HepG2 (cell line): ENCODE results near the gene KRTCAP3. TPM values are rescaled to one million over a fixed set of nuclear protein-coding genes. Genes with fewer than 3 reads are reported as not detected.

Experiments
- ATF6 ChIP-seq: sonication (generic); formaldehyde crosslinking; conservative IDR thresholded peaks from 2 replicates; pipeline ENCODE4 v1.4.0; 2020; ENCODE audit warnings: missing genetic modification reagents
- ESRRA ChIP-seq: sonication (generic); formaldehyde crosslinking; IDR thresholded peaks from 2 replicates; pipeline ENCODE4 v1.5.1; 2020; ENCODE audit warnings: mild to moderate bottlenecking, low read depth, missing genetic modification reagents
- HMGXB4 ChIP-seq, 2 experiments: sonication (generic) in 1 of 2; formaldehyde crosslinking in 1 of 2; IDR thresholded peaks; 2 replicates each; pipeline versions ENCODE4 v1.4.0 to v1.6.1; 2018 to 2020; ENCODE audit warnings: missing genetic modification reagents in 2 of 2, borderline replicate concordance in 1 of 2, low read depth in 1 of 2, mild to moderate bottlenecking in 1 of 2, missing biosample characterization in 1 of 2
- IRF9 ChIP-seq: sonication (generic); formaldehyde crosslinking; IDR thresholded peaks from 2 replicates; pipeline ENCODE4 v1.8.0; 2022; ENCODE audit warnings: missing genetic modification reagents, mild to moderate bottlenecking, borderline replicate concordance
- MTA1 ChIP-seq: sonication (generic); formaldehyde crosslinking; IDR thresholded peaks from 2 replicates; pipeline ENCODE4 v1.4.0; 2020; ENCODE audit warnings: missing genetic modification reagents, mild to moderate bottlenecking, borderline replicate concordance
- MZF1 ChIP-seq: sonication (generic); formaldehyde crosslinking; IDR thresholded peaks from 2 replicates; pipeline ENCODE4 v1.8.1; 2023; ENCODE audit warnings: mild to moderate bottlenecking, missing genetic modification reagents, borderline replicate concordance
- NBN ChIP-seq: fragments of 450-650 bp; conservative IDR thresholded peaks from 2 replicates; pipeline ENCODE4 v1.6.1; 2017
- PAWR ChIP-seq: sonication (generic); formaldehyde crosslinking; IDR thresholded peaks from 2 replicates; pipeline ENCODE4 v1.4.0; 2020; ENCODE audit warnings: missing genetic modification reagents, mild to moderate bottlenecking, borderline replicate concordance
- RBM22 ChIP-seq: fragments of 200-400 bp; formaldehyde crosslinking; optimal IDR thresholded peaks from 2 replicates; pipeline ENCODE3; 2017; ENCODE audit warnings: mild to moderate bottlenecking, low read length, moderate library complexity
- SNAI1 ChIP-seq: sonication (generic); formaldehyde crosslinking; IDR thresholded peaks from 2 replicates; pipeline ENCODE4 v1.5.0; 2020; ENCODE audit warnings: mild to moderate bottlenecking, missing genetic modification reagents, borderline replicate concordance
- SUZ12 ChIP-seq: fragments of 150-350 bp; IDR thresholded peaks from 2 replicates; pipeline ENCODE4 v1.6.1; 2014; ENCODE audit warnings: low read depth, low read length
- TIGD3 ChIP-seq: sonication (generic); formaldehyde crosslinking; IDR thresholded peaks from 2 replicates; pipeline ENCODE4 v1.5.1; 2020; ENCODE audit warnings: mild to moderate bottlenecking, missing genetic modification reagents, borderline replicate concordance
- WIZ ChIP-seq: sonication (generic); formaldehyde crosslinking; IDR thresholded peaks from 2 replicates; pipeline ENCODE4 v1.5.1; 2020; ENCODE audit warnings: mild to moderate bottlenecking, missing genetic modification reagents
- XBP1 ChIP-seq: sonication (generic); formaldehyde crosslinking; IDR thresholded peaks from 2 replicates; pipeline ENCODE4 v1.5.0; 2020; ENCODE audit warnings: missing genetic modification reagents
- ZBTB4 ChIP-seq: sonication (generic); formaldehyde crosslinking; IDR thresholded peaks from 2 replicates; pipeline ENCODE4 v1.4.0; 2020; ENCODE audit warnings: missing genetic modification reagents, mild to moderate bottlenecking, borderline replicate concordance
- ZNF331 ChIP-seq: sonication (generic); formaldehyde crosslinking; IDR thresholded peaks from 2 replicates; pipeline ENCODE4 v1.4.0; 2020; ENCODE audit warnings: missing genetic modification reagents
- ZNF567 ChIP-seq: sonication (generic); formaldehyde crosslinking; IDR thresholded peaks from 2 replicates; pipeline ENCODE4 v1.8.1; 2023; ENCODE audit warnings: mild to moderate bottlenecking, missing genetic modification reagents, borderline replicate concordance
- ZNF607 ChIP-seq: sonication (generic); formaldehyde crosslinking; IDR thresholded peaks from 2 replicates; pipeline ENCODE4 v1.5.1; 2020; ENCODE audit warnings: missing genetic modification reagents, mild to moderate bottlenecking, borderline replicate concordance
- polyA plus RNA-seq, 8 experiments: library from polyadenylated mRNA; depleted of rRNA in 3 of 8; stranded (reverse) in 7 of 8; unstranded in 1 of 8; fragments of >200 nt; fragmentation: Illumina TruSeq in 4 of 8; extraction: Trizol in 4 of 8; gene quantifications; 2 replicates each; pipeline versions ENCODE4 v1.2.1 to v1.2.3, GENCODE V29; 2011 to 2016; ENCODE audit warnings: low read depth in 4 of 8, missing spikeins in 1 of 8, mixed read lengths in 1 of 8; ENCODE audit not compliant: insufficient read depth in 1 of 8
- total RNA-seq, 5 experiments: library from RNA; depleted of rRNA; stranded (reverse); fragments of >200 nt; fragmentation: Illumina TruSeq; extraction: Trizol; gene quantifications; 2 replicates each; pipeline ENCODE4 v1.2.3, GENCODE V29; 2016; ENCODE audit warnings: low read depth in 1 of 5

Gene KRTCAP3
- total and polyA plus RNA-seq, 2 of the 13 experiments (the other 11 are each of a cell fraction or from before 2014, with no cell fraction given): 2.1 to 4.5 TPM

- TF ChIP-seq ATF6 (CRISPR knock-in tag) (0 out of 2 replicates have a peak, but pooled peaks have one; percentile 40), XBP1 (CRISPR knock-in tag) (peak; percentile 64; the same call in 1 of the 2 replicates), RBM22 (peak; percentile 64), SUZ12 (no peak), NBN (no peak), ZNF567 (CRISPR knock-in tag) (no peak), TIGD3 (CRISPR knock-in tag) (no peak), MZF1 (CRISPR knock-in tag) (peak; percentile 30; the same call in 1 of the 2 replicates), SNAI1 (CRISPR knock-in tag) (peak; percentile 88; the same call in 1 of the 2 replicates), ZNF607 (peak; percentile 94), ZNF331 (CRISPR knock-in tag) (peak; percentile 70; the same call in 1 of the 2 replicates), MTA1 (CRISPR knock-in tag) (peak; percentile 89; the same call in 1 of the 2 replicates), ESRRA (peak; percentile 85), HMGXB4 (CRISPR knock-in tag; IDR thresholded peaks at IDR 0.05; ENCODE audit: borderline replicate concordance in 1 of 2, low read depth in 1 of 2) (peak; percentile 80 to 94), ZBTB4 (no peak), PAWR (CRISPR knock-in tag) (no peak), IRF9 (peak; percentile 97; the same call in 1 of the 2 replicates), WIZ (CRISPR knock-in tag) (no peak; the same call in none of the 2 replicates)
These were observed 32.7 kb upstream of the KRTCAP3 start, which contains the start of gene PPM1G (continued) for GRCh38 chr2:27409321-27410073.
